Epithelial cell of prostate (primary cell): ENCODE data around the gene SKOR1.
A peak's percentile ranks its signal among the peaks of the same experiment; 100 is the strongest.

Source experiments
- DNase-seq: peaks from one replicate; pipeline ENCODE4 v3.0.0-alpha.2; 2011; ENCODE audit warnings: low read depth, low spot score
- H3K27ac ChIP-seq: fragments of 450-650 bp; 2 replicates; pipeline ENCODE4 v1.5.1; 2017; ENCODE audit warnings: mild to moderate bottlenecking

The SKOR1 gene

DNA sequence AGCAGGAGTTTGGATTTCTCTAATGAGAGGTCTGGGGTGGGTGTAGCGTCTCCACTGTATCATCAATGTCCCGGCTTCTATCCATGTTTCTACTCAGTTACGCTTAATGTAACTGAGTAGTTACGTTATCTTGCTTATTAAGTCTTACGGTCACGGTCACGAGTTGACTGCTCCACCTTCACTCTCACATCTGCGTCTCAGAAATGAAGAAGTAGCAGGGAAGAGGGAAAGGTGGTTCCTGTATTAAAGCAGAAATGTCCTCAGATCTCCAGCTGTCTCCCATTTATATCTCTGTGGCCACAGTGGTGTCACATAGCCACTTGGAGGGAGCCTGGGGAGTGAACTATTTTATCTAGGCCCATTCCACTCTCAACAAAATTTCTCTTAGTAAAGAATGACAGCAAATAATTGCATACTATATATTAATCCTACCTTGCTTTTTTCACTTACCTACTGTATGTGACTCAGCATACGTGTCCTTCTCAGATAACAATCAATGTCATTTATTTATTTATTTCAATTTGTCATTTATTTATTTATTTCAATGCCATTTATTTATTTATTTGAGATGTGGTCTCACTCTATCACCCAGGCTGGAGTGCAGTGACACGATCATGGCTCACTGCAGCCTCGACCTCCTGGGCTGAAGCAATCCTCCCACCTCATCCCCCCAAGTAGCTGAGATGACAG lies 54.3 kb downstream of the SKOR1 start:
- no peak for DNase-seq
- H3K27ac ChIP-seq = no peak overlapping the region

DNA sequence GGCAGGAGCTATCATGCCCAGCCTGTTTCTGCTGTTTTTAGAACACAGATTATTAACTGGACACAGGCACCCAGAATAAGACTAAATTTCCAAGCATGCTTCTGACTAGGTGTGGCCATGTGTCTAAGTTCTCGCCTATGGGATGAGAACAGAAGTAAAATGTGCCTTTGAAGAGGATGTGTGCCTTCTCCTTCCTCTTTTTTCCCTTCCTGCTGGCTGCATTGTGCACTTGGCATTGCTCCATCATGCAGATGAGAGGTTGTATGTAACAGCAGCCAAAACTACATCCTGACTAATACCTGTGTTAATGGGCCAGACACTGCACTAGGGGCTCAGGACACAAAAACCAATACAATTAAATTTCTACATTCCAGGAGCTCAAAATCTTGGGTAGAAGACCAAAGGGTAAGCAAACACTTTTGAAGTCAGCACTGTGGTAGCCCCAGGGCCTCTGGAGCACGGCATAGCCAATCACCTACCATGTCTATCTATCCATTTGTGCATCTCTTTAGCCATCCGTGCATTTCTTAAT lies 55.4 kb downstream of the SKOR1 start:
- no peak overlapping the region for H3K27ac ChIP-seq
- peak; percentile 24 for DNase-seq

DNA sequence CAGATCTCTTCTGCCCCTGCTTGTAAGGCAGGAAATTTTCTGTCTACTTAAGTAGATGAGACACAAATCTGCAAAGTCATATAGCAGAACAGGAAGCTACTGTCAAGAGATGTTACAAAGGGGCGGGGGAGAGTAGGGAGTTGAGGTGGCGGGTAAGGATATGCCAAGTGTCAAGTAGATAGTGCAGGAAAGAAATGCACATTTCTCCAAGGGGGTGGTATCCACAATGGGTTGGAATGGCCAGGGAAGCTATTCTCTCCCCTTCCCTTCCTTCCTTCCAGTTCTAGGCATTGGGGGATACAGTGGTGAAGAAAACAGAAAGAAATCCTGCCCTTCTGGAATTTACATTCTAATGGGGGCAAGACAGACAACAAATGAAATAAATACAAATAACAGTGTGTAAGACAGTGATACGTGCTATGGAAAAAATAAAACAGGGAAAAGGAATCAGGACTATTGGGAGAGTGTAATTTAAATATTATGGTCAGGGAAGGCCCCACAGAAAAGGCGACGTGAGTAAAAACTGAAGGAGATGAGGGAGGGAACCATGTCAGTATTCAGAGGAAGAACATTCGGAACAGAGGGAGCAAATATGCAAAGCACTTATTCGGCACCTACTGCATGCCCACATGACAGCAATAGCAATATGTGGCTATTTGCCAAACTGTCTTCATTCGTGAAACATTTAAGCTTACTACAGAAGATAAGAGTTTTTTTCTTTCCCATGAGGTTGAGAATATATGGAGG lies 57.4 kb downstream of the SKOR1 start:
- no peak for DNase-seq

DNA sequence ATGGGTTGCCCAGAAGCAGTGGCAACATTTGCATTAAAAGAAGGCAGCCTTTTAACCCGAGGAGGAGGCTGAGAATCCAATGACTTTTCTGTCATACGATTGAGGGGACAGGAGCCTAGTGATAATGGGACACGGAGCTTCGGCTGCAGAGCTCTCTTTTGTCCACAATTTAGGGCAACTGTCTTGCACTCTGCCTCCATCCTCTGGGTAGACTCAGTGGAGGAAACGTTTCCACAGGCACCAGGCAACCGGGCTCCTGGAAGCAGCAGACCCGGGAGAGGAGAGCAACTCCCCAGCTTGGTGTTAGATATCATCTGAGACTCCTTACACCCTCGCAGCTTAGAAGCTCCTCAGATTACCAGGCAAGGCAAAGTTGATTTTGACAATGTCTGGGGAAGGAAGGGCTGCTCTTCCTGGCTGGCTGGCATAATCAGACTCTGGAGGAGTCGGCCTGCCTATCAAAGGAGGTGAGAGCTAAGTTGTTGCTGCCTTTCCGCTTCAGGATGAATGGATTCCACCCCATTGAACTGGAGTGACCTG lies 58.0 kb downstream of the SKOR1 start:
- no peak overlapping the region for H3K27ac ChIP-seq
- DNase-seq = no peak

More for the DNA sequence above, 57.4 kb downstream of the SKOR1 start:
- H3K27ac ChIP-seq = no peak overlapping the region

DNA sequence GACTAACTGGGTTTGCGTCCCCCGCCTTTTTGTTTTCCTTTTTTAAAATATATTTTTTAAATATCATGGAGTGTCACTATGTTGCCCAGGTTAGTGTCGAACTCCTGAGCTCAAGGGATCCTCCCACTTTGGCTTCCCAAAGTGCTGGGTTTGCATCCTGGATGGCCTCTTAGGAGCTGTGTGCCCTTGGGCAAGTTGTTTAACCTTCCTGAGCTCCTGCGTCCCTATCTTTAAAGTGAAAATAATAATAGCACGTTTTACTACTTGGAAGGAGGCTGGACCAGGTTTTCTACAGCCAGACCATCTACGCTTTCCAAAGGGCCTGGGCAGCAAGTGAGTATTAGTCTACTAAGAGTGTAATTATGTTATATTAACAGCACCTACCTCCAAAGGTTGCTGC lies 58.7 kb downstream of the SKOR1 start:
- no peak for DNase-seq
- peak overlapping the region; percentile 52 for H3K27ac ChIP-seq
